Peyer's patch (tissue), 4 donors: ENCODE measurements around the gene DNAJB4.

ENCODE experiments used
- CTCF ChIP-seq, 6 experiments: fragments of 450-650 bp in 4 of 6; fragments of 200-600 bp in 2 of 6; sonication (generic) in 1 of 6; IDR thresholded peaks; one replicate each; pipeline ENCODE4 v1.5.1; 2017 to 2019; ENCODE audit warnings: antibody characterized with exemption in 6 of 6, mild to moderate bottlenecking in 3 of 6, moderate library complexity in 1 of 6
- POLR2A ChIP-seq, 2 donors: fragments of 450-650 bp; IDR thresholded peaks; one replicate each; pipeline ENCODE4 v1.5.1; 2017; ENCODE audit warnings: antibody characterized with exemption in 2 of 2, mild to moderate bottlenecking in 2 of 2, moderate library complexity in 2 of 2

GRCh38 chr1:78040484-78041089 is 35.8 kb downstream of the DNAJB4 start:
- TF ChIP-seq CTCF (IDR thresholded peaks at IDR 0.05) (no peak), POLR2A (IDR thresholded peaks at IDR 0.05) (no peak)
